GM12865 (cell line): ENCODE measurements around the gene TLL2.

Experiments used
- DNase-seq: peaks from one replicate; pipeline ENCODE4 v3.0.0; 2010; ENCODE audit warnings: low read depth
- H3K4me3 ChIP-seq: 2 replicates; pipeline ENCODE4 v1.5.1; 2011; ENCODE audit warnings: mild to moderate bottlenecking, low read depth, low read length, control low read depth
- CTCF ChIP-seq: IDR thresholded peaks from 2 replicates; pipeline ENCODE4 v1.5.1; 2011; ENCODE audit warnings: low read length, control low read depth, low read depth, inconsistent platforms; ENCODE audit not compliant: insufficient read depth; ENCODE audit errors: missing control alignments

TLL2 gene

GRCh38 chr10:96368971-96369370, 144.8 kb downstream of the TLL2 start:
- no peak overlapping the region for H3K4me3 ChIP-seq
- DNase-seq, result no peak
- no peak for TF ChIP-seq CTCF

GRCh38 chr10:96367470-96367869, 146.3 kb downstream of the TLL2 start:
- H3K4me3 ChIP-seq, result no peak overlapping the region
- DNase-seq, result no peak
- TF ChIP-seq CTCF, result no peak

- no peak for TF ChIP-seq CTCF
- DNase-seq, result no peak
- H3K4me3 ChIP-seq, result no peak overlapping the region
Observed at GRCh38 chr10:96366508-96366907, 147.2 kb downstream of the TLL2 start.

- no peak overlapping the region for H3K4me3 ChIP-seq
- TF ChIP-seq CTCF, result no peak
- no peak for DNase-seq
Observed at GRCh38 chr10:96365571-96365970, 148.2 kb downstream of the TLL2 start.

GRCh38 chr10:96360766-96361165, 153.0 kb downstream of the TLL2 start:
- DNase-seq, result no peak
- H3K4me3 ChIP-seq, result no peak overlapping the region
- TF ChIP-seq CTCF, result no peak

GRCh38 chr10:96360331-96360730, 153.4 kb downstream of the TLL2 start:
- no peak for TF ChIP-seq CTCF
- no peak overlapping the region for H3K4me3 ChIP-seq

GRCh38 chr10:96359616-96360015, 154.1 kb downstream of the TLL2 start:
- no peak overlapping the region for H3K4me3 ChIP-seq
- no peak for DNase-seq

More at GRCh38 chr10:96360331-96360730, 153.4 kb downstream of the TLL2 start:
- DNase-seq, result no peak

More at GRCh38 chr10:96359616-96360015, 154.1 kb downstream of the TLL2 start:
- TF ChIP-seq CTCF, result no peak
